Superior temporal gyrus (tissue), 1 donor: ENCODE data around the gene MRPL27.
"Not testable (repeated sequence)": the region's sequence is repeated elsewhere in the genome, so short reads cannot be mapped to it uniquely, and the experiment has no call there.

ENCODE experiments used
- DNase-seq: peaks from one replicate; pipeline ENCODE4 v3.0.0-alpha.2; 2016; ENCODE audit errors: extremely low spot score

MRPL27 gene

DNA sequence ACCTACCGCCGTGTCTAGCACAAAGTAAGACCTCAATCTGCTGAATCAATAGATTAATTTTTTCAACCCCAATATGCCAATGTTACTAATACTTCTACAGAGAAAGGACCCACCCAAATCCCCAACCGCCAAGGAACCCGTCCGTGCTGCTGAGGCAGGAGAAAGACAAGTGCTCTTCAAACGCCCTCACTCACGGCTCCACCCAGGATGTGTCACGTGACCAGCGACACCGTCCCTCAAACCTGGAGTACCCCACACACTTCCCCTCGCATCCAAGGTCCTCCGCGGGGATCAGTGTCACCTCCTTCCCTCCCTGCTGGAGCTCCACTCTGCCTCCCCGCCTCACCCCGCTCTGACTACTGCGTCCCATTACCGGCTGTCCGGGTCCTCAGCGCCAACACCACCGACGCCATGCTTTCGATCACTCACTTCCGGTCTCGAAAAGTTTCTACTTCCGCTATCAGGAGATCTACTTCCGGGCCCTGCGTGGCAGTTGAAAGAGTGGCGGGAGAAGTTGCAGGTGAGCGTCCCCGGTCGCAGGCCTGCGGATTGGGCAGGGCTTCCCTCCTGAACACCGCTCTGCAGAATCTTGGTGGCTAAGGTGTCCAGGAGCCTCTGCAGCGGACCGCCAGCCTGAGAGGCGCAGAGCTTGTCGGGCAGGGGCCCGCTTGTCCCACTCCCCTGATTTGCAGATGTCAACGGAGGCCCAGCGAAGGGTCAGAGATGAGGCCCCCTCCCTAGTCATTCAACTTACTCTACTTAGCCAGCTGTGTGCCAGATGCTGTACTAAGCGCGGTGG lies at the start of gene MRPL27, which contains the start of gene EME1:
MRPL27 (minus strand) TSS at position 427 of the 799 bp plus-strand sequence; CDS start at position 413, 14 bp downstream.
EME1 (plus strand) TSS at position 472 of the 799 bp plus-strand sequence. CDS start 1,980 bp downstream, outside the sequence.
- peak; percentile 97 for DNase-seq

DNA sequence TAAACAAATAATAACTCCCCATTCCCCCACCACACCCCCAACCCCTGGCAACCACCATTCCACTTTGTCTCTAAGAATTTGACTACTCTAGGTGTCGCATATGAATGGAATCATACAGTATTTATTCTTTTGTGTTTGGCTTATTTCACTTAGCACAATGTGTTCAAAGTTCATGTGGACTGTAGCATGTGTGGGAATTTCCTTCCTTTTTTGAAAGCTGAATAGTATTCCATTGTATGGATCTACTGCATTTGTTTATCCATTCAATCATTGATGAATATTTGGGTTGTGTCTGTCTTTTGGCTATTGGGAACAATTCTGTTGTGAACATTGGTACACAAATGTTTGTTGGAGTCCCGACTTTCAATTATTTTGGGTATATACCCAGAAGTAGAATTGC lies 49.8 kb upstream of the MRPL27 start:
- DNase-seq = no peak

DNA sequence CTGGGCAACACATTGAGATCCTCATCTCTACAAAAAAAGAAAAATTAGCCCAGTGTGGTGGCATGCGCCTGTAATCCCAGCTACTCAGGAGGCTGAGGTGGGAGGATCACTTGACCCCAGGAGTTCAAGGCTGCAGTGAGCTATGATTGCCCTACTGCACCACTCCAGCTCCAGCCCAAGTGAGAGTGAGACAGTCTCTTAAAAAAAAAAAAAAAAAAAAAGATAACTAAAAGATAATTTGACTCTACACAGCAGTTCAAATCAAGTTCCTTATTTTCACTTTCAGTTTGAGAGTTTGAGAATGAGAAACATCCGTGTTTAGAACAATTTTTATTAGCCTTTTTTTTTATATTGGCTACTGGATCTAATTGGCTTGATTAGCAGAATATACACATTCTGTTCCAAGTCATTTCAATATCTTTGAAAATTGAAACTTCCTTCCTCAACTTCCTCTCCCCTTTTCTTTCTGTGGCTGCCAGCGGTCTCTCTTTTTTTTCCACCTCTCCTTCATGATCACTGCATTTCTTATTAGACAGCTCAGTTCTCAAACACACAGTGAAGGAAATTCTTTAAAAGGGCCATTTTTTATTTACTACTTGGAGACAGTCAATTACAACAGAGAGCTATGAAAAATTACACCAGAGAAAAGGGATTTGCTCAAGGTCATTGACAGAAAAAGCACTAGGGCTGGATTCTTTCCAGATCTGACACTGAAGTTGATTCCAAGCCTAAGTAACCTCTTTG lies 48.5 kb upstream of the MRPL27 start:
- peak; percentile 17 for DNase-seq

DNA sequence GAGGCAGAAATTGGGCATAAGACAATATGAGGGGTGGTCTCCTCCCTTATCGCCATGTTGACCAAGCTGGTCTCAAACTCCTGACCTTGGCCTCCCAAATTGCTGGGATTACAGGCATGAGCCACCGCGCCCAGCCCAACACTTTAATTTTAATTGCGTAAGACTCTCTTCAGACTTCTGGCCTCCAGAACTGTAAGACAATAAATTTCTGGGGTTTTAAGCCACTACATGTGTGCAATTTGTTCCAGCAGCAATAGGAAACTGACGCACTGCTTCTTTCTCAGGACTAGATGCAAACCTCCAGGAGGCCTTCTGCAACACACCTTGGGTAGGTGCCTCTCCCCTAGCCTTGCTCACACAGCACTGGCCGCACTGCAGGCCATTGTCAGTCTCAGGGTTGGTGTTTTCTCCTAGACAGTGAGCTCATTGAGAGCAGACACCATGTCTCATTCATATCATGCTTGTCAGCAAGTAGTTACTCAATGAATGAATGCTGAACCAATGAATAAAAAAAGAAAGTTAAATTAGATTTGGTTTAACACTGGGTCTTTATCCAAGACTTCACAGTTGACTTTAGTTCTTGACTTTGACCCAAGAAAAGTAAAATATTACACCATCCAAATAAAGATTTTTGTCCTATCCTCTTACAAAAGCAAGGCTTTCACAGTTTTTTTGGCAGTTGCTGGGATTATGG lies 47.6 kb upstream of the MRPL27 start:
- no peak for DNase-seq

DNA sequence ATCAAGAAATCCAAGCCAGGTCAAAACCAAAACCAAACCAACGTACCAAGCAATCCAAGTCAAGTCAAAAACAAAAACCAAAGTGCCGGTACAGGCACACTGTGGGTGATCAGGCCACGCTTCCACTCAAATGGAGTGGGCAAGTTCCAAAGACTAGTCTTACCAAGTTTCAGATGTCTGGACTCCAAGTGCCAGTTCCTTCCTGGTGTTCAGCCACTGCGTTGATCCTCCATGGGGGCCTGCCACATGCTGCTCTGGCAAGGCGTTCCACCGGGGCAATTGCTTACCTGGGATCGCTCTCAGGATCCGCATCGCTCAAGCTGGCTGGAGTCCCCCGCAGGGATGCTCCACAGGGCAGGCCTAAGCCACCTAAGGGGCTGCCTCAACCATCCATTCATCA lies 46.6 kb upstream of the MRPL27 start:
- DNase-seq = not testable (repeated sequence)

DNA sequence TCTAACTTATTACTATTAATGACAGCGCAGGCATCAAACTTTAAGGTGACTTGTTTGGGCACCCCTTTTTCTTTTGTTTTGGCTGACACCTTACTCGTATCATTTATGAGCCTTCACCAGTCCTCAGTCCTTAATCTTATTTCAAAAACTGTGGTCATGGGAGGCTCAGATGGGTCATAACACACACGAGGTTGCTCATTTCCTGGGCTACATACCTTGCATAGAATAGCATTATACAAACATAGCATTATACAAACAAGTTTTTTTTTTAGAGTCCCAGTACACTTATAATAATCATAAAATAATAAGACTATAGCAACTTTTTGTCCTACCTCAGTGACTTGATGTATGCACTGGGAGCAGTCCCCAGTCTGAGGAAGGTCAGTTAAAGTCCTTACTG lies 41.8 kb upstream of the MRPL27 start:
- DNase-seq = no peak

DNA sequence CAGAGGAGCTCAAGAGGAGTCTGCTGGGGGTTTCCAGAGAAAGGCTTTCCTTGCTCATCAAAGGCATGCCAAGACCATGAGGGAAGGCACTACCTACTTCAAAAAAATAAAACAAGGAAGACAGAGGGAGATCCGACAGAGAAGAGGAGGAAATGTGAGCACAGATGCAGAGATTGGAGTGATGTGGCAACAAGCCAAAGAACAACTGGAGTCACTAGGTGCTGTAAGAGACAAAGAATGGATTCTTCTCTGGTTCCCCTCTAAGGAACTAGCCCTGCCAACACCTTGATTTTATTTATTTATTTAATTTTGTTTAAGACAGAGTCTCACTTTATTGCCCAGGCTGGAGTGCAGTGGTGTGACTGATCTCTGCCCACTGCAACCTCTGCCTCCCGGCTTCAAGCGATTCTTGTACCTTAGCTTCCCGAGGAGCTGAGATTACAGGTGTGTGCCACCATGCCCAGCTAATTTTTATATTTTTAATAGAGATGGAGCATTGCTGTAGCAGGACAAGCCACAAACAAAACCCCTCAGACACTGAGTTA lies 39.3 kb upstream of the MRPL27 start:
- DNase-seq = no peak

DNA sequence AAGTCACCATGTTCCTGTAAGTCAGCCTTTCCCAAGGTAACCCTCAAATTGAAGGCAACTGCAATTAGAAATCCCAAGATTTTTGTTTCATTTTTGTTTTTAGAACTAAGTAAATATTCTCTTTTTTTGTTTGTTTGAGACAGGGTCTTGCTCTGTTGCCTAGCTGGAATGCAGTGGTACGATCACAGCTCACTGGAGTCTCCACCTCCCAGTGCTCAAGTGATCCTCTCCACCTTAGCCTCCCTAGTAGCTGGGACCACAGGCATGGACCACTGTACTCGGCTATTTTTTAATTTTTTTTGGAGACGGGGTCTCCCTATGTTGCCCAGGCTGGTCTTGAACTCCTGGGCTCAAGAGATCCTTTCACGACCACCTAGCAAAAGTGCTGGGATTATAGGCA lies 34.9 kb upstream of the MRPL27 start:
- DNase-seq = no peak

DNA sequence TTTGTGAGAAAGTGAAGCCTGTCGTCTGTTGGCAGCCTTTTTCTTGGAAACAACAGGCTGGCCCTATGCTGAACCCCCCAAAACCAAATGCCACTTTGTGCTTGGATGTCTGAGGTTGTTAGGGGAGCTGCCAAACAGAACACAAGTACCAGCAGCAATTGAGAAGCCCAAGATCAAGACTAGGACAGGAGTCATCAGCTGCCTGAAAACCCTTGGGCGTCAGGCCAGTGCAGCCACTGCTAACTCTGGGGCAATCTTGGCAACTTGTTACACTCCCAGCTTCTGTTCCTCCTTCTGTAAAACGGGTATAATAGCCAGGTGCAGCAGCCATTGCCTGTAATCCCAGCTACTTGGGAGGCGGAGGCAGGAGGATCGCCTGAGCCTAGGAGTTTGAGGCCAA lies 33.6 kb upstream of the MRPL27 start:
- no peak for DNase-seq

DNA sequence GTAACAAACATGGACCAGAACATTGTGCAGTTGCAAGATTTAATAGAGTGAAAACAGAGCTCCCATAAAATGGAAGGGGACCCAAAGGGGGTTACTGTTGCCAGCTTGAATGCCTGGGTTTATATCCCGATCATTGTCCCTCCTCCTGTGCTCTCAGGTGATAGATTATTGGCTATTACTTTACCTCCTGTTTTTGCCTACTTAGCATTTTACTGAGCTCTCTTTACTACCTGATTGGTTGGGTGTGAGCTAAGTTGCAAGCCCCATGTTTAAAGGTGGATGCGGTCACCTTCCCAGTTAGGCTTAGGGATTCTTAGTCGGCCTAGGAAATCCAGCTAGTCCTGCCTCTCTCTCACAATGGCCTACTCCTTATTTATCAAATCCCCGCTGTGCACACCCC lies 32.4 kb upstream of the MRPL27 start:
- not testable (repeated sequence) for DNase-seq

DNA sequence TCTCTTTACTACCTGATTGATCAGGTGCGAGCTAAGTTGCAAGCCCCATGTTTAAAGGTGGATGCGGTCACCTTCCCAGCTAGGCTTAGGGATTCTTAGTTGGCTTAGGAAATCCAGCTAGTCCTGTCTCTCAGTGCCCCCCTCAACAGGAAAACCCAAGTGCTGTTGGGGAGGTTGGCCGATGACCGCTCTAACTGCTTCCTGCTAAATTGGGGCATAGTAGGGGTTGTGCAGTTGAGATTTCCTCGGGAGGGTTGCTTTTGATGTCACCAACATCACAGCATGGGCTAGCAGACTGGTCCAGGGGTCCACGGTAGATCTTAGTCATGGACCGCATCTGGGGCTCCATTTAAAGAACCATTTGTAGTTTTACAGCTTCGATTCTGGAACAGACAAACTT lies 26.6 kb upstream of the MRPL27 start:
- not testable (repeated sequence) for DNase-seq

DNA sequence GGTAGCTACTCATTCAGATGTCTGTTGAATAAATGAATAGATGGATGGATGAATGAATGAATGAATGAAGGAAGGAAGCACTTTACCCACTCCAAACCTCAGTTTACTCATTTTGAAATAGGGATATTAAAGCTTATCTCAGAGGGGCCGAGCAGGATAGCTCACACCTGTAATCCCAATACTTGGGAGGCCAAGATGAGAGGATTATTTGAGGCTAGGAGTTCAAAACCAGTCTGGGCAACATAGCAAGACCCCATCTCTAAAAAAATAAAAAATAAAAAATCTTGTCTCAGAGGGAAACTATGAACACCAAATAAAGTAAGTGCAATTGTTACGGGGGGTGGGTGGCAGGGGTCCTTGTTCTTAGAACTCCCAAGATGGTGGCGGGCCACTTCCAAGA lies 25.7 kb upstream of the MRPL27 start:
- DNase-seq = not testable (repeated sequence)

DNA sequence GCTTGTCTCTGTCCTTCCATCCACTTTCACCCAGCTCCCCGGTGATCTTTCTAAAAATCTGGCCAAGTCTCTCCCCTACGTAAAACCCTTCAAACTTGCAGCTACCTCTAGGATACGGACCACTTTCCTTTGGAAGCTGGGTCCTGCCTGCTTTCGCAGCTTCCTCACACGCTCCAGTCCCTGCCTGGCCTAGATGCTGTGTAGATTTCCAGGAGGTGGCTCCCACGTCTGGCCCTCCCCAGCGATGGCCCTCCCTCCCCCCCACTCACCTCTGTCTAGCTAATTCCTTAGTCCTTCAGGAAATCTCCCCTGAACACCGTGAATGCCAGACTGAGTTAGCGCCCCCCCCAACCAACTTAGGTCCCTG lies 24.9 kb upstream of the MRPL27 start:
- no peak for DNase-seq

DNA sequence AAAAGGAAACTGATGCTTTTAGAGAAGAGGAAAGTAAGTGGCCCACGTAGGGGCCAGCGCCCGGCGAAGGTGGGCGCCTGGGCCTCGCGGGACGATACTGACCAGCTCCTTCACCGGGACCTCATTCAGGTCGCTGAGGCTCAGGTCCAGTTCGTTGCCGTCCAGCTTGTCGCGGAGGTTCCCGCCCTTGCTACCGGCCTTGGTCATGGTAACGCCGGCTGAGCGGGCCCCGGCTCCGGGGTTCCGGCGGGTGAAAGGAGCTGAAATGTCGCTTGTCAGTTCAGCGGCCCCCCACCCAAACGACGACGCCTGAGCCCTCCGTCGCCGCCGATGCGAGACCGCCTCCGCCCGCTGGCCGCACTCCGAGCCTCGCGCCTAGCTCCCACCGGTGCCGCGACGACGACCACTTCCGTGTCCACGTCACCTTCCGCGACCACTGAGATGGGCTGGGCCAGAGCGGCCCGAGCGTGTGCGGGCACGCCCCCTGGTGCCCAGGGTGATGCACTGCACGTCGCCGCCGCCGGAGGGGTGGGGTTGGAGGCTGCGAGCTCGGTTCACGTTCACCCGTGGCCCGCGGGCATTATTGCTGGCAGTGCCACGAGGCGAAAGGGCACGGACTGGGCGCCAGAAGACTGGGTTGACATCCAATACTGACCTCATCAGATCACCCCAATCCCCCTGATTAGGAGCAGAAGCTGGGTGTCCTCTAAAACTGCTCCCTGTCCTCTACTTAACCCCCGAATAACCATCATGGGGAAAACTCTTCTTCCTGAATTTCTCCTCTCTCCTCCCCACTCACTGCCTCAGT lies 24.3 kb upstream of the MRPL27 start, which contains the start of gene LRRC59:
LRRC59 (minus strand) TSS at position 413 of the 808 bp plus-strand sequence; CDS start at position 207, 206 bp downstream.
- DNase-seq = peak; percentile 75

DNA sequence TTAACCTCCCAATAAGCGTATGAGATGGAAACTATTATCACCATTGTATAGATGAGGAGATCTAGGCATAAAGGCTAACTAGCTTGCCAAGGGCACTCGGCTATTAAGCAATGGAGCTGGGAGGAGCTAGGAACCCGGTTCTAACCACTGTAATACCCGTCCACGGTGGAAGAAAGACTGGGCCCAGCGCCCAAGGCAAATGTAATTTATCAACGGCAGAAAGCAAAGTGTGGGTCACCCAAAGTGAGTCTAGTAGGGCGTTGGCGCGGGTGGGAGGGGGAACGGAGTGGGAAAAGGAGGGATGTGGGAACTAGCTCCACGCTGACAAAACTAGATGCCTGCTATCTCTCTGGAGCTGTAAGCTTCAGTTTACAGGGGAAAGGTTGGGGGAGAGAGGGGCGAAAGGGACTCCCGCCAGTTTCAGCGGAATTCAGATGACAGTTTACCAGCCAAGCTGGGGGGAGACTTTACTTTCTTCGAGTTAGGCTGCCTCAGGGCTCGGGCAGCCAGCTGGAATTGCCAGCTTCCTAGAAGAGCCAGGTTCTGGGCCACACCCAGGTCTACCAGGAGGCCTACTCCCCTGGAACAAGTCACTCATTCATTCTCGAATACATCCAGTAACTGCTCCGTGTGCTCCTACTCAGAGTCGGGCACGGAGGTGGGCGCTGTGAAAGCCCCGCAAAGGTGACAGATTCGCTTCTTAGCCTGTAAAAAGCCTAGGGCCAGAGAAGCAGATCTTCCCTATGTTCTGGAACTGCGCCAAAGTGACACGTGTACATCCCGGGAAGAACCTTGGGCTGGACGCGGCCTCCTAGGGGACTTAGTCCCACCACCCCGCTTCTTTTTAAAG lies 23.5 kb upstream of the MRPL27 start:
- no peak for DNase-seq

DNA sequence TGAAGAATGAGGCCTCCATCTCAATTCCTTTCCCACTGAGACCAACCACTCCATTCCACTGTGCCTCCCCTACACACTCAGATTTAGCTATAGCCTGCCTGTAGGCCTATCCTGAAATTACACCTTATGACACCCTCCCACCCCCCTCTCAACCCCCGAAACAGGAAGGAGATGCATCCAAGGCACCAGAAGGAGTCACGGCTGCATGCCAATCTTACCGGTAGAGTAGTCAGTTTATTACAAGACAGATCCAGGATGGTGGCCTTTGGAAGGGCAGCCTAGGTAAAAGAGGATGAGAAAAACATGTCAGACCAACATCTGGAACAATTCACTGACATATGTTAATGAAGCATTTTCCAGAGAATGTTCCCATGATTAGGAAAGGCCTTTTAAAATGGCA lies 21.7 kb upstream of the MRPL27 start:
- no peak for DNase-seq

DNA sequence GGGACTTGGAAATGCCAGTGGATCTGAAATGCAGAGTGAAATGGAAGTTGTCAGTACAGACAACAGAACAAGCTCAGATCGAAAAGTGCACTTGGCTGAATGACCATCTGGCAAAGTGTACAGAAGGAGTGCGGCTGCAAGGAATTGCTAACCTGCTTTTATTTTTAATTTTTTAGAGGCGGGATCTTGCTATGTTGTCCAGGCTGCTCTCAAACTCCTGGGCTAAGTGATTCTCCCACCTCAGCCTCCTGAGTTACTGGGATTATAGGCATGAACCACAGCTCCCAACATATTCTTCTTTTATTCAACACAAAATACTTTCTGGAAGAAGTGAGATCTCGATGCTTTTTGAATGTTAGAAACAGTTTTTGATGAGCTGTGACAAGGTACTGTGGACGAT lies 20.7 kb upstream of the MRPL27 start:
- no peak for DNase-seq

DNA sequence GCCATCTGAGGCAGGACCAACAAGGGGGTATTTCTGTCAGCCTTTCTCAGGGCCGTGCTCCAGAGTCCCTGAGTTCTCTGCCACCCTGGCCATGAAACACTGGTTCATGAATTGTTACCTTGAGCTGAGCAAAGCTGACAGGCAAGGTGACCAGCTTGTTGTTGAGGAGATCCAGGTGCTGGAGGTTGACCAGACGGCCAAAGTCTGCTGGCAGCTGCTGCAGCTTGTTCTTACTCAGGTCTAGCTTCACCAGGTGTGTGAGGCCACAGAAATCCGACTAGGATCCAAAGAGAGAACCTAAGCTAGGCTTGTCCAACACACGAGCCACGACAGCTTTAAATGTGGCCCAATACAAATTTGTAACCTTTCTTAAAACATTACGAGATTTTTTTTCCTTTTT lies 19.6 kb upstream of the MRPL27 start:
- DNase-seq = no peak

DNA sequence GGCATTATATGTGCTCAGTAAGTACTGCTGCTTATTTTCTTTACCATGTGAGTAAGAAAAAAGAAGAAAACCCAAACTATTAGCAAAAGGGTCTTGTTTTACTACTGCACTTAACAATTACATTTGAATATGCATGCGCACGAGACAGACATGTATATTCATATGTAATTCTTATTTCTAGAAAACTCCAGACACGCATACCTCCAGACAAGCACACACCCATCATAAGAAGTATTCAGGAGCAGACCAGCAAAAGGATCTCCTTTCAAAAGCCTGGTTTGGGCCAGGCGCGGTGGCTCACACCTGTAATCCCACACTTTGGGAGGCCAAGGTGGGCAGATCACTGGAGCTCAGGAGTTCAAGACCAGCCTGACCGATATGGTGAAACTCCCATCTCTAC lies 16.6 kb upstream of the MRPL27 start:
- DNase-seq = no peak

DNA sequence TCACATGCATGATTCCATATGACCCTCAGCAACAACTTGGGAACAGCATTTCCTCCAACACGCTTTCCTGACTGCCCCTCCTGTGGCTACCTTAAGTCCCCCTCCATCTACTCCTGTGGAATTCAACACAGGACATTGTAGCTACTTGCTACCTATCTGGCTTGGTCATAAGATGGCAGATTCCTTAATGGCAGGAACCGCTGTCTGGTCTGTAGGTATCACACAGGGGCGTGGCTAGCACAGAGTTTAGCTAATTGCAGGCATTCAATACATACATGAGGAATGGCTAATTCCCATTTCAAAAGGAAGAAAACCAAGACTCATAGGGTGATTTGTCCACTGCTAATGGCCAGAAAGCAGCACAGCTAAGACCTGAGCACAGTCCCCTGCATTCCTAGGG lies 15.7 kb upstream of the MRPL27 start:
- no peak for DNase-seq
